Measurements from ENCODE around the gene ATP8B4.

DNA sequence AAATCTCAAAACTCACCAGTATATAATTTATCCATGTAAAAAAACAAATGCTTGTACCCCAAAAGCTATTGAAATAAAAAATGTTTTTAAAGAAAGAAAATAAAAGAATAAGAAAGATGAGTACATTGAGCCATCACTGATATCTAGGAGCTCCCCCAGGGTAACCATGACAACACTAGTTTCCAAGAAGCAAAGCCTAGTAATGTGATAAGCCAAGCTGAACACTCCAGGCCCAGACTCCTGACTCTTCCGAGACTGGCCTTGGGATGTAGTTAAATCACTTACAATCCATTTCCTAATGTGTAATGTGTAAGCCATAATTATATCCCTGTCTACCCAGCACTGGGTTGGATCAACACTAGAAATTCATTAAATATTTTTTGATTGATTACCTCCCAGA lies 21.1 kb upstream of the ATP8B4 start:
- TF ChIP-seq, protein P1, sequence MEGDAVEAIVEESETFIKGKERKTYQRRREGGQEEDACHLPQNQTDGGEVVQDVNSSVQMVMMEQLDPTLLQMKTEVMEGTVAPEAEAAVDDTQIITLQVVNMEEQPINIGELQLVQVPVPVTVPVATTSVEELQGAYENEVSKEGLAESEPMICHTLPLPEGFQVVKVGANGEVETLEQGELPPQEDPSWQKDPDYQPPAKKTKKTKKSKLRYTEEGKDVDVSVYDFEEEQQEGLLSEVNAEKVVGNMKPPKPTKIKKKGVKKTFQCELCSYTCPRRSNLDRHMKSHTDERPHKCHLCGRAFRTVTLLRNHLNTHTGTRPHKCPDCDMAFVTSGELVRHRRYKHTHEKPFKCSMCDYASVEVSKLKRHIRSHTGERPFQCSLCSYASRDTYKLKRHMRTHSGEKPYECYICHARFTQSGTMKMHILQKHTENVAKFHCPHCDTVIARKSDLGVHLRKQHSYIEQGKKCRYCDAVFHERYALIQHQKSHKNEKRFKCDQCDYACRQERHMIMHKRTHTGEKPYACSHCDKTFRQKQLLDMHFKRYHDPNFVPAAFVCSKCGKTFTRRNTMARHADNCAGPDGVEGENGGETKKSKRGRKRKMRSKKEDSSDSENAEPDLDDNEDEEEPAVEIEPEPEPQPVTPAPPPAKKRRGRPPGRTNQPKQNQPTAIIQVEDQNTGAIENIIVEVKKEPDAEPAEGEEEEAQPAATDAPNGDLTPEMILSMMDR (IDR thresholded peaks at IDR 0.05), result no peak
- TF ChIP-seq EZH2 (IDR thresholded peaks at IDR 0.05; ENCODE audit: borderline replicate concordance, insufficient read depth, low read depth, low read length, poor library complexity, severe bottlenecking), result no peak

Measured in B cell (primary cell).